Smooth muscle cell of the coronary artery (primary cell): ENCODE measurements around the gene ATP6V0E1. TPM values are rescaled to one million over a fixed set of nuclear protein-coding genes. Genes with fewer than 3 reads are reported as not detected.

Experiments
- total RNA-seq: library from RNA; depleted of rRNA; stranded (reverse); fragments of >200 nt; gene quantifications from 2 replicates; pipeline ENCODE4 v1.2.3, GENCODE V29; 2014; ENCODE audit warnings: low replicate concordance

The ATP6V0E1 gene
- 266 and 389 TPM in 2 replicates for total RNA-seq

GRCh38 chr5:172983542-172984243, at the start of gene ATP6V0E1:
ATP6V0E1 (plus strand) TSS chr5:172983771; CDS start chr5:172983861, 90 bp downstream.

GRCh38 chr5:173055983-173056782, 72.6 kb downstream of the ATP6V0E1 start, which contains the start of gene CREBRF:
CREBRF (plus strand) TSS chr5:173056352; CDS start chr5:173080776, 24,424 bp downstream.

Other genes starting within 250 kb of the ATP6V0E1 start
- 41.5 and 80.1 TPM in 2 replicates for gene DUSP1, start 212.6 kb upstream of the ATP6V0E1 start, total RNA-seq
- 114 and 220 TPM in 2 replicates for gene ERGIC1, start 149.5 kb upstream of the ATP6V0E1 start, total RNA-seq
- gene RPL26L1, start 24.3 kb upstream of the ATP6V0E1 start, total RNA-seq: 68.8 and 74.6 TPM in 2 replicates
- 10.8 and 32.9 TPM in 2 replicates for gene CREBRF, start 72.6 kb downstream of the ATP6V0E1 start, total RNA-seq
- gene BNIP1, start 160.8 kb downstream of the ATP6V0E1 start, total RNA-seq: 12.1 and 21.0 TPM in 2 replicates